NAMALWA (cell line): Measurements from ENCODE around the gene DDI2.

Experiments
- DNase-seq: peaks from one replicate; pipeline ENCODE4 v3.0.0-alpha.2; 2015; ENCODE audit warnings: low spot score

The DDI2 gene

GRCh38 chr1:15605398-15606383 is 11.6 kb upstream of the DDI2 start:
- DNase-seq = no peak

GRCh38 chr1:15609631-15610030 is 7.6 kb upstream of the DDI2 start:
- DNase-seq = no peak

DNA sequence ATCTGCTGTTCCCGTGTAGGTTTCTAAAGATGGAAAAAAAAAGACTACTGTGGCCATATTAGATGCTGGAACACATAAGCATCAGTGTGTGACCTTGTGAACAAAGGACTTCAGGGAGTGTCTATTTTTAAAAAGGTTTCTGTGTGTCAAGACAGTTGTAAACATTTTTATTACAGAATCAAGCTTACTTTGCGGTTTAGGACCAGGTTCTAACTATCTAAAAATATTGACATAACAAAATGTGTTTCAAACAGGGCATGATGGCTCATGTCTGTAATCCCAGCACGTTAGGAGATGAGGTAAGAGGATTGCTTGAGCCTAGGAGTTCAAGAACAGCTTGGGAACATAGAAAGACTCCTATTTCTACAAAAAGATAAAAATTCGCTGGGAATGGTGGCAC is 7.1 kb upstream of the DDI2 start:
- DNase-seq = no peak

- peak; percentile 39 for DNase-seq
These were observed 685 bp upstream of the DDI2 start for GRCh38 chr1:15616373-15617172.

DNA sequence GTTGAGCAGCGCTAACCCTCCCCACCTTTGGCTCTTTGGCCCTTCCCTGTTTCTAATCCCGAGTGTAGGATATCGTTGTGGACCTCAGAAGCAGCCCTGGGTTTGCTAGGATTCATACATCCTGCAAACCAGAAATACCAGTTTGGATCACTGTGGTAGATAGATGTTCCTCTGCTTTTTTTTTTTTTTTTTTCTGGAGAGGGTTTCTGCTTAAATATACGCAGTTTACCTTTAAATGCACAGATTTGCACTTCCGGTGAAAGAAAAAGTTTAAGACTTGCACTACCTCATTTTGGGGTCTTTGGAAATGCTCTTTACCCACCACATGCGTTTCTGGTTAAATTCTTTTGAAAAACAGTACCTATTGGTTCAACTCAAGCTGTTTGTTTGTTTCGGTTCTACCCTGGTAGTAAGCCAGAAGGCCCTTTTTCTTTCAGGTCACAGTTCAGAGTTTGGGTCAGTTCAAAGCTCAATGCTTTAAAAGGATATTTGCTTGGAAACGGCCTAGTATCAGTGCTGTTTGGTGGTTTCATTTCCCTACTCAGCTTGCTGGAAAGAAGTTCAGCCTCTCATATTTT is 908 bp downstream of the DDI2 start:
- peak; percentile 71 for DNase-seq

GRCh38 chr1:15618655-15619525 is 1.6 kb downstream of the DDI2 start:
- peak; percentile 56 for DNase-seq

- DNase-seq = no peak
These were observed 2.9 kb downstream of the DDI2 start for GRCh38 chr1:15620155-15620545.

GRCh38 chr1:15620902-15621682 is 3.8 kb downstream of the DDI2 start:
- no peak for DNase-seq

- DNase-seq = no peak
These were observed 4.7 kb downstream of the DDI2 start for GRCh38 chr1:15621975-15622374.

DNA sequence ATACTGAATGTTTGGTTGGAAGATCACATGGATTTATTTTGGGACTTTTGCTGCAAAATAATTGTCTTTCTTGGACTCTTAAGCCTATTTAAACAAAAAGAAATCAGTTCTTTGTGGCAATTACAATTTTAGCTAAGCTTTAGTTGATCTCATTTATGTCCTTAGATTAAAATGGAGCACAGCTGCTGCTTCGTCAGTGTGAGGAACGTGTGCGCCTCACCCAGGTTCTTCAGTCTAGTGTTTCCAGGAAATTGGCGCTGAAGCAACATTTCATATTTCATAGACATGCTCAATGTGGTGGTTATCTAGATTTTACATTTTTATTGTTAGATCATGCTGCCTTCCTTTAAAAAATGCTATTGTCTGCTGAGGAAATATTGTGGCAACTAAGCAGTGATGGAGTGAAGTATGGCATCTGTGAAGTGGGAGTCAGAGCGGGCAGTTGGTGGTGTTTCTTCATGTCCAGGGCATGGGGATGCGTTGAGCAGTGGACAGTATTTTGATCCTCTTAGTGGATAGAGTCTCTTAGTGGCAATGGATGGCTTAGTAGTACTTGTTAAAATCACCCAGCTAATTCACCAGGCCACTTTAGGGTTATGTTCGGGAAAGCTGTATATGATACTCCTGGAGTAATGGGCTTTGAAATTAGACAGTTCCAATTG is 5.6 kb downstream of the DDI2 start:
- DNase-seq = no peak

DNA sequence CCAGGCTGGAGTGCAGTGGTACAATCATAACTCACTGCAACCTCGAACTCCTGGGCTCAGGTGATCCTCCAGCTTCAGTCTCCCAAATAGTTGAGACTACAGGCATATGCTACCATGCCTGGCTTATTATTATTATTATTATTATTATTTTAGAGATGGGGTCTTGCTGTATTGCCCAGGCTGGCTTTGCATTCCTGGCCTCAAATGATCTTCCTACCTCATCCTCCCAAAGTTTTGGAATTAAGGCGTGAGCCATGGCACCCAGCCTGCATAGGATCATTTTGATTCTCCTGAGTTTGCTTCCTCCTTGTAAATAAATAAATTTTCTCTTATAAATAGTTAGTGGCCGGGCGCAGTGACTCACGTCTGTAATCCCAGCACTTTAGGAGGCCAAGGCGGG is 6.2 kb downstream of the DDI2 start:
- DNase-seq = no peak

DNA sequence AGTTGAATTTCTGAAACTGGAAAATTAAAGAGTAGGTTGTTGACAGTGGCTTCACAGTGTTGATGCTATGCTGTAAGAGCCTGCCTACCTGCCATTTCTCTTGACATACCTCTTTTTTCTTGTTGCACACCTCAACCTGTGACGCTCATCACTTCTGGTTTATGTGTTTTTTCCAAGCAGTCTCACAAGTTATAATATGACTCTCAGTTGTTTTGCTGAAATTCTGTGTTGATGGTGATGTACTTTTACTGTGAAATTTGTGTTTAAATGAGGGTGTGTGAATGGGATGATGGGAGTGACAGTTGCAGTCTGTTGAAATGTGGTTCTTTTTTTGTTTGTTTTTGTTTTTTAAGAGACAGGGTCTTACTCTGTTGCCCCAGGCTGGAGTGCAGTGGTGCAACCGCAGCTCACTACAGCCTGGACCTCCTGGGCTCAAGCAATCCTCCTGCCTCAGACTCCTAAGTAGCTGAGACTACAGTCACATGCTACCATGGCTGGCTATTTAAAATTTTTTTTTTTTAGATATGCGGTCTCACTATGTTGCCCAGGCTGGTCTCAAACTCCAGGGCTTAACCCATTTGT is 7.0 kb downstream of the DDI2 start:
- DNase-seq = no peak

DNA sequence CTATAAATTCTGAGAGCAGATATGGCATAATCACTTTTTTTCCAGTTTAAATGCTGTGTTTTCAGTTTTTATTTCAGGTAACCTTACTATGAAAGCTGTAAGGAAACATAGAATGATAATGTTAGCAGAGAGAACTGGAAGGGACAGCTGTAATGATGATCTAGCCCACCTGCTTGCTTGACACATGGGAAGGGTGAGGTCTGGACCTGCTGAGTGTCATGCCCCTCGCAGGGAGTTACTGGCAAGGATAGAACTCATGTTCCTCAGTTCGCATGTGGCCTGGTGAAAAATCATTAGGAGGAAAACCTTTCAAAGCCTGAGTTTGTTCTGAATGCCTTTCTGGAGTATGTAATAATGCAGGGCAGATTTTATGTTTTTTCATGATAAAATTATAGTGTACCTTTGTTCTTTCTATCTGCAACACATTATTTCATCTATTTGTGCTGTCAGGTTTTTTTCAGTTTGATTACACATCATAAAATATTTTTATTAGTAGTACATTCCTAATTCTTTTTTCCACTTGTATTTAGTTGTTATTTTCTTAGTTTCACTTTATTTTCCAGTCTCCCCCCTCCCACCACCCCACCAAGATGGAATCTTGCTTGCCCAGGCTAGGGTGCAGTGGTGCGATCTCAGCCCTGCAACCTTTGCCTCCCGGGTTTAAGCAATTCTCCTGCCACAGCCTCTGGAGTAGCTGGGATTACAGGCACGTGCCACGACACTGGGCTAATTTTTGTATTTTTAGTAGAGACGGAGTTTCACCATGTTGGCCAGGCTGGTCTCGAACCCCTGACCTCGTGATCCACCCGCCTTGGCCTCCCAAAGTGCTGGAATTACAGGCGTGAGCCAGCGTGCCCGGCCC is 8.0 kb downstream of the DDI2 start:
- no peak for DNase-seq

GRCh38 chr1:15626269-15626950 is 9.2 kb downstream of the DDI2 start:
- no peak for DNase-seq

DNA sequence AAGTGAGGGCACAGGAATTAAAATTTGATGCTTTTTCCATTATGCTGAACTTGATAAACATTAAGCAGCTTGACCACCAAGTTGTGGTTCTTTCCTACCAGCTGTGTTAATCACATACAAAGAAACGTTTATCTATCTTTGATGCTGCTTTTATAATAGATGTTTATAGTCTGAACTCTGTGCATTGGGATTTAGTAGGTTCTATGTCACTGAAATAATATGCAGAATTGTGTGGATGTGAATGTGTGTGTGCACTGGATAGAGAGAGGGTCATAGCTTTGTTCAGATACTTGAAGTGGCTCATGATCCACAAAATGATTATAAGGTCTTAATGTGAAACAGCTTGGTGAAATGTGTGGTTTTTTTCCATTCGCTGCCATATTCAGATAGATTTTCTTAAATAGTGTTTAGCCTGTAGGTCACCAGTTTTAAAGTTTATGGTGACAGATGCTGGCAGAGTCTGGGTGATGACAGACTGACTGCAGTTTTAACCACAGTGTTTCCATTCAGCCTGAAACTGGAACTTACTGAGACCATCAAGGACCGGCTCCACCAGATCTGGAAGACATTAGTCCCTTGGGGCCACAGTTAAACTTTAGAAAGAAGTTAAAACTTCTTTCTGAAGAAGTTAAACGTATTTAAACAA is 10.2 kb downstream of the DDI2 start:
- DNase-seq = no peak

GRCh38 chr1:15628003-15628402 is 10.7 kb downstream of the DDI2 start:
- no peak for DNase-seq

DNA sequence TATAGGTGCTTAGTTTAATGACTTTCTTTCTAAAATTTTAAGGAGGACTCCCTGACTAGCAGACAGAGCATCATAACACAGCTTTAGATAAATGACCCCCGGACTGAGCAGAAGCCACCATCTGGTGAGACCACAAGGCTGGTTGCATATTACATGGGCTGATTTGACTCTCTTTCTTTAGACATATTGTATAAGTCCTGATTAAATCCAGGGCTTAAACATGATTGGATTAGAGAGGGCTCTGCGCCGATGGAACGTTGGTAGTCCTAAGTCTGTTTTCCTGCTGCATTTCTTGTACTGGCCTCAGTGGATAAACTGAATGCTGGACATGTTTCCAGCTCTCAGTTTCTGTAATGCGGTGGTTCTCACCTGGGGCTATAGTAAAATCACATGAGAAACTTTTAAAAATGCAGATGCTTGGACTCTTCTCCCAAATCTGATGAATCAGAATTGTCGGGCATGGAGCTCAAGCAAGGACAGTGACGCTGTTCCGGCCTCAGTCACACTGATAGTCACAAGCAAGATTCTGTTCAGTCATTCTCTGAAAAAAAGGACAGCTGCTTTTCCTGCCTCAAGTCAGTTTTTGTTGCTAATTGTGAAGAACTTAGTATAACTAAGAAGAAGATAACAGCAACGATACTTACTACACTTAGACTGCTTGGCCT is 16.6 kb downstream of the DDI2 start:
- DNase-seq = no peak
